Activated T-cell treated with anti-CD3 and anti-CD28 coated beads for 48 hours (primary cell): ENCODE results near the gene TMPRSS9.

Experiments used
- DNase-seq: peaks from one replicate; pipeline ENCODE4 v3.0.0-alpha.2; 2020; ENCODE audit warnings: low read depth

The TMPRSS9 gene

GRCh38 chr19:2359992-2360685 lies at the start of gene TMPRSS9:
Gene TMPRSS9 (plus strand): TSS chr19:2360265. CDS start chr19:2389786, 29,521 bp downstream.
- DNase-seq, result no peak

GRCh38 chr19:2311093-2311492 lies 49.0 kb upstream of the TMPRSS9 start:
- no peak for DNase-seq

- no peak for DNase-seq
Observed at GRCh38 chr19:2312820-2313501, 47.1 kb upstream of the TMPRSS9 start.

- no peak for DNase-seq
Observed at GRCh38 chr19:2315121-2315817, 44.8 kb upstream of the TMPRSS9 start.

GRCh38 chr19:2315818-2316353 lies 44.2 kb upstream of the TMPRSS9 start:
- no peak for DNase-seq

- no peak for DNase-seq
Observed at GRCh38 chr19:2317300-2317699, 42.8 kb upstream of the TMPRSS9 start.

- DNase-seq, result no peak
Observed at GRCh38 chr19:2317756-2318155, 42.3 kb upstream of the TMPRSS9 start.

GRCh38 chr19:2318923-2319322 lies 41.1 kb upstream of the TMPRSS9 start:
- no peak for DNase-seq

- no peak for DNase-seq
Observed at GRCh38 chr19:2319551-2319950, 40.5 kb upstream of the TMPRSS9 start.

GRCh38 chr19:2320049-2320448 lies 40.0 kb upstream of the TMPRSS9 start:
- no peak for DNase-seq

- DNase-seq, result no peak
Observed at GRCh38 chr19:2320939-2321338, 39.1 kb upstream of the TMPRSS9 start.

- DNase-seq, result no peak
Observed at GRCh38 chr19:2321565-2322283, 38.3 kb upstream of the TMPRSS9 start.

GRCh38 chr19:2323707-2324106 lies 36.4 kb upstream of the TMPRSS9 start:
- DNase-seq, result no peak

- no peak for DNase-seq
Observed at GRCh38 chr19:2324220-2324948, 35.7 kb upstream of the TMPRSS9 start.

- DNase-seq, result no peak
Observed at GRCh38 chr19:2325281-2326046, 34.6 kb upstream of the TMPRSS9 start.

GRCh38 chr19:2326699-2327360 lies 33.2 kb upstream of the TMPRSS9 start:
- no peak for DNase-seq

- DNase-seq, result peak; percentile 46
Observed at GRCh38 chr19:2327773-2328400, 32.2 kb upstream of the TMPRSS9 start.

GRCh38 chr19:2328401-2329148 lies 31.5 kb upstream of the TMPRSS9 start, which contains the start of the genes LSM7 and SPPL2B:
Gene LSM7 (minus strand): TSS chr19:2328586. CDS start chr19:2328566, 20 bp downstream.
Gene SPPL2B (plus strand): TSS chr19:2328684. CDS start chr19:2328710, 26 bp downstream.
- DNase-seq, result peak; percentile 92

- no peak for DNase-seq
Observed at GRCh38 chr19:2329149-2329478, 31.0 kb upstream of the TMPRSS9 start.
